Natural killer cell treated with Interleukin-12 subunit alpha and Interleukin-12 subunit beta and Interleukin-15 and Interleukin-18, amount 100 ng/mL, for 72 hours (primary cell): Measurements from ENCODE around the gene C8A. TPM values are rescaled to one million over a fixed set of nuclear protein-coding genes. Genes with fewer than 3 reads are reported as not detected.

ENCODE experiments used
- ATAC-seq, 2 donors: fragments of 150-1000 bp; cut with Tn5 transposase in 1 of 2; sonication (Bioruptor Pico), chemical (Tn5 transposase) in 1 of 2; 2 replicates each; pipeline ENCODE4 v1.10.0; 2021
- DNase-seq: peaks from one replicate; pipeline ENCODE4 v3.0.0; 2022; ENCODE audit warnings: low spot score
- H3K27ac Mint-ChIP-seq, 2 donors: 1 replicate in 1 of 2; 2 replicates in 1 of 2; pipeline ENCODE4 v1.8.0; 2022; ENCODE audit warnings: mixed read lengths in 2 of 2, mild to moderate bottlenecking in 1 of 2, moderate library complexity in 1 of 2
- H3K27me3 Mint-ChIP-seq, 2 donors: 1 replicate in 1 of 2; 2 replicates in 1 of 2; pipeline ENCODE4 v1.8.0; 2022; ENCODE audit warnings: mixed read lengths in 2 of 2
- H3K36me3 Mint-ChIP-seq: one replicate; pipeline ENCODE4 v1.8.0; 2022; ENCODE audit warnings: mixed read lengths
- H3K4me1 Mint-ChIP-seq, 2 donors: 1 replicate in 1 of 2; 2 replicates in 1 of 2; pipeline ENCODE4 v1.8.0; 2022; ENCODE audit warnings: low read depth in 2 of 2, mixed read lengths in 2 of 2, mild to moderate bottlenecking in 1 of 2
- H3K4me3 Mint-ChIP-seq: one replicate; pipeline ENCODE4 v1.8.0; 2022; ENCODE audit warnings: mixed read lengths
- H3K9me3 Mint-ChIP-seq: 2 replicates; pipeline ENCODE4 v1.8.0; 2022; ENCODE audit warnings: mixed read lengths
- total RNA-seq, 2 donors: library from RNA; stranded (reverse); gene quantifications; one replicate each; pipeline ENCODE4 v1.2.3, GENCODE V29; 2022

Gene C8A
- total RNA-seq, 2 donors from 2014 or later: not detected

- Mint-ChIP-seq H3K27me3 (peaks cover 22 to 34% of the 10 kb centered on the region in 2 donors), H3K4me1 (peaks cover 0 to 10% of the 10 kb centered on the region in 2 donors), H3K36me3 (no peaks in the 10 kb centered on the region), H3K9me3 (peaks cover 2% of the 10 kb centered on the region), H3K4me3 (no peak overlapping the region), H3K27ac (no peak overlapping the region)
- ATAC-seq (no peak), DNase-seq (no peak)
Observed at GRCh38 chr1:56850411-56850810, 4.2 kb upstream of the C8A start.

GRCh38 chr1:56850922-56851321 lies 3.7 kb upstream of the C8A start:
- peaks cover 20 to 30% of the 10 kb centered on the region in 2 donors for H3K27me3 Mint-ChIP-seq
- H3K27ac Mint-ChIP-seq: no peak overlapping the region
- ATAC-seq (no peak), DNase-seq (no peak)
- H3K36me3 Mint-ChIP-seq: no peaks in the 10 kb centered on the region
- peaks cover under 1% of the 10 kb centered on the region for H3K9me3 Mint-ChIP-seq
- peaks cover 0 to 7% of the 10 kb centered on the region in 2 donors for H3K4me1 Mint-ChIP-seq
- H3K4me3 Mint-ChIP-seq: no peak overlapping the region

GRCh38 chr1:56852476-56852875 lies 2.1 kb upstream of the C8A start:
- peaks cover 0 to 5% of the 10 kb centered on the region in 2 donors for H3K4me1 Mint-ChIP-seq
- H3K36me3 Mint-ChIP-seq: no peaks in the 10 kb centered on the region
- DNase-seq (no peak), ATAC-seq (no peak)
- H3K27ac Mint-ChIP-seq: peak overlapping the region in 1 of 2 donors; percentile 3
- peaks cover 17 to 24% of the 10 kb centered on the region in 2 donors for H3K27me3 Mint-ChIP-seq
- no peaks in the 10 kb centered on the region for H3K9me3 Mint-ChIP-seq
- H3K4me3 Mint-ChIP-seq: no peak overlapping the region

GRCh38 chr1:56855190-56855589 lies 593 bp downstream of the C8A start:
- peaks cover 11 to 30% of the 10 kb centered on the region in 2 donors for H3K27me3 Mint-ChIP-seq
- no peak for DNase-seq
- no peak overlapping the region for H3K27ac Mint-ChIP-seq
- peaks cover 0 to 5% of the 10 kb centered on the region in 2 donors for H3K4me1 Mint-ChIP-seq
- no peaks in the 10 kb centered on the region for H3K36me3 Mint-ChIP-seq
- no peak for ATAC-seq
- no peaks in the 10 kb centered on the region for H3K9me3 Mint-ChIP-seq
- H3K4me3 Mint-ChIP-seq: no peak overlapping the region

- ATAC-seq: no peak
- Mint-ChIP-seq H3K27ac (no peak overlapping the region), H3K4me1 (peaks cover 0 to 5% of the 10 kb centered on the region in 2 donors), H3K4me3 (no peak overlapping the region), H3K36me3 (no peaks in the 10 kb centered on the region), H3K27me3 (peaks cover 14 to 36% of the 10 kb centered on the region in 2 donors), H3K9me3 (no peaks in the 10 kb centered on the region)
- no peak for DNase-seq
Observed at GRCh38 chr1:56856186-56856585, 1.6 kb downstream of the C8A start.

- Mint-ChIP-seq H3K27ac (no peak overlapping the region), H3K4me3 (no peak overlapping the region), H3K9me3 (peaks cover 3% of the 10 kb centered on the region), H3K27me3 (peaks cover 11 to 26% of the 10 kb centered on the region in 2 donors), H3K4me1 (no peaks in the 10 kb centered on the region), H3K36me3 (peaks cover 3% of the 10 kb centered on the region)
- ATAC-seq: no peak
- no peak for DNase-seq
Observed at GRCh38 chr1:56859287-56859686, 4.7 kb downstream of the C8A start.

- peaks cover 0 to 3% of the 10 kb centered on the region in 2 donors for H3K4me1 Mint-ChIP-seq
- DNase-seq: no peak
- H3K27me3 Mint-ChIP-seq: peaks cover 14 to 38% of the 10 kb centered on the region in 2 donors
- peaks cover 5% of the 10 kb centered on the region for H3K36me3 Mint-ChIP-seq
- H3K4me3 Mint-ChIP-seq: no peak overlapping the region
- no peak for ATAC-seq
- H3K9me3 Mint-ChIP-seq: peaks cover 4% of the 10 kb centered on the region
- H3K27ac Mint-ChIP-seq: no peak overlapping the region
Observed at GRCh38 chr1:56863265-56863992, 8.8 kb downstream of the C8A start.

- Mint-ChIP-seq H3K27ac (no peak overlapping the region), H3K4me3 (no peak overlapping the region), H3K36me3 (peaks cover 5% of the 10 kb centered on the region)
Observed at GRCh38 chr1:56864430-56864829, 9.8 kb downstream of the C8A start.

GRCh38 chr1:56866656-56867055 lies 12.1 kb downstream of the C8A start:
- H3K9me3 Mint-ChIP-seq: peaks cover 4% of the 10 kb centered on the region
- no peak overlapping the region for H3K27ac Mint-ChIP-seq
- peaks cover 5% of the 10 kb centered on the region for H3K36me3 Mint-ChIP-seq
- peaks cover 0 to 3% of the 10 kb centered on the region in 2 donors for H3K4me1 Mint-ChIP-seq
- peaks cover 14 to 31% of the 10 kb centered on the region in 2 donors for H3K27me3 Mint-ChIP-seq
- H3K4me3 Mint-ChIP-seq: no peak overlapping the region
- ATAC-seq: no peak
- DNase-seq: no peak

More at GRCh38 chr1:56864430-56864829, 9.8 kb downstream of the C8A start:
- DNase-seq (no peak), ATAC-seq (no peak)
- peaks cover 16 to 43% of the 10 kb centered on the region in 2 donors for H3K27me3 Mint-ChIP-seq
- H3K4me1 Mint-ChIP-seq: peaks cover 0 to 3% of the 10 kb centered on the region in 2 donors
- H3K9me3 Mint-ChIP-seq: peaks cover 4% of the 10 kb centered on the region

- DNase-seq: no peak
- no peak for ATAC-seq
Observed at GRCh38 chr1:56867491-56867890, 12.9 kb downstream of the C8A start.

GRCh38 chr1:56868761-56869160 lies 14.2 kb downstream of the C8A start:
- Mint-ChIP-seq H3K9me3 (peaks cover 4% of the 10 kb centered on the region), H3K4me3 (no peak overlapping the region), H3K27ac (no peak overlapping the region), H3K36me3 (peaks cover 5% of the 10 kb centered on the region), H3K4me1 (peaks cover 0 to 8% of the 10 kb centered on the region in 2 donors), H3K27me3 (peaks cover 14 to 31% of the 10 kb centered on the region in 2 donors)
- ATAC-seq (no peak), DNase-seq (no peak)

More at GRCh38 chr1:56867491-56867890, 12.9 kb downstream of the C8A start:
- H3K27me3 Mint-ChIP-seq: peaks cover 14 to 31% of the 10 kb centered on the region in 2 donors
- H3K4me3 Mint-ChIP-seq: no peak overlapping the region
- H3K9me3 Mint-ChIP-seq: peaks cover 4% of the 10 kb centered on the region
- peaks cover 0 to 3% of the 10 kb centered on the region in 2 donors for H3K4me1 Mint-ChIP-seq
- H3K27ac Mint-ChIP-seq: no peak overlapping the region
- peaks cover 5% of the 10 kb centered on the region for H3K36me3 Mint-ChIP-seq

GRCh38 chr1:56872597-56872996 lies 18.0 kb downstream of the C8A start:
- no peak for ATAC-seq
- no peak overlapping the region for H3K4me3 Mint-ChIP-seq
- no peak for DNase-seq
- H3K27me3 Mint-ChIP-seq: peaks cover 5 to 13% of the 10 kb centered on the region in 2 donors
- no peaks in the 10 kb centered on the region for H3K9me3 Mint-ChIP-seq
- peaks cover 0 to 29% of the 10 kb centered on the region in 2 donors for H3K4me1 Mint-ChIP-seq
- no peaks in the 10 kb centered on the region for H3K36me3 Mint-ChIP-seq
- no peak overlapping the region for H3K27ac Mint-ChIP-seq

GRCh38 chr1:56873213-56873612 lies 18.6 kb downstream of the C8A start:
- no peak overlapping the region for H3K27ac Mint-ChIP-seq
- H3K4me1 Mint-ChIP-seq: peaks cover 0 to 35% of the 10 kb centered on the region in 2 donors
- H3K9me3 Mint-ChIP-seq: no peaks in the 10 kb centered on the region
- H3K36me3 Mint-ChIP-seq: no peaks in the 10 kb centered on the region
- no peak for ATAC-seq
- H3K4me3 Mint-ChIP-seq: no peak overlapping the region
- DNase-seq: no peak
- H3K27me3 Mint-ChIP-seq: peaks cover 3 to 11% of the 10 kb centered on the region in 2 donors

GRCh38 chr1:56874689-56875088 lies 20.1 kb downstream of the C8A start:
- H3K36me3 Mint-ChIP-seq: no peaks in the 10 kb centered on the region
- H3K4me1 Mint-ChIP-seq: peaks cover 0 to 40% of the 10 kb centered on the region in 2 donors
- H3K9me3 Mint-ChIP-seq: no peaks in the 10 kb centered on the region
- DNase-seq (no peak), ATAC-seq (no peak)
- H3K27me3 Mint-ChIP-seq: peaks cover 0 to 6% of the 10 kb centered on the region in 2 donors
- H3K4me3 Mint-ChIP-seq: no peak overlapping the region
- H3K27ac Mint-ChIP-seq: no peak overlapping the region
